IPS-15b (cell line): ENCODE results near the gene SUCLG2.

Experiments
- H3K27me3 ChIP-seq: one replicate; pipeline ENCODE4 v1.6.1; 2013; ENCODE audit warnings: low read length; ENCODE audit not compliant: control insufficient read depth, insufficient read depth
- H3K36me3 ChIP-seq: one replicate; pipeline ENCODE4 v1.6.1; 2013; ENCODE audit warnings: low read length; ENCODE audit not compliant: control insufficient read depth, insufficient read depth
- H3K4me1 ChIP-seq: one replicate; pipeline ENCODE4 v1.6.1; 2013; ENCODE audit warnings: mild to moderate bottlenecking, low read length; ENCODE audit not compliant: control insufficient read depth, insufficient read depth
- H3K4me3 ChIP-seq: one replicate; pipeline ENCODE4 v1.5.1; 2013; ENCODE audit warnings: low read depth, low read length
- H3K9ac ChIP-seq: one replicate; pipeline ENCODE4 v1.6.1; 2013; ENCODE audit warnings: low read depth, mild to moderate bottlenecking, low read length
- H3K9me3 ChIP-seq: one replicate; pipeline ENCODE4 v1.6.1; 2013; ENCODE audit warnings: mild to moderate bottlenecking, low read length; ENCODE audit not compliant: control insufficient read depth, insufficient read depth

SUCLG2 gene

GRCh38 chr3:67648229-67648628 is 6.2 kb downstream of the SUCLG2 start:
- no peaks in the 10 kb centered on the region for H3K27me3 ChIP-seq
- H3K4me1 ChIP-seq, result peaks cover 7% of the 10 kb centered on the region
- H3K9me3 ChIP-seq, result no peaks in the 10 kb centered on the region
- H3K4me3 ChIP-seq, result no peak overlapping the region
- H3K9ac ChIP-seq, result no peak overlapping the region
- no peaks in the 10 kb centered on the region for H3K36me3 ChIP-seq

DNA sequence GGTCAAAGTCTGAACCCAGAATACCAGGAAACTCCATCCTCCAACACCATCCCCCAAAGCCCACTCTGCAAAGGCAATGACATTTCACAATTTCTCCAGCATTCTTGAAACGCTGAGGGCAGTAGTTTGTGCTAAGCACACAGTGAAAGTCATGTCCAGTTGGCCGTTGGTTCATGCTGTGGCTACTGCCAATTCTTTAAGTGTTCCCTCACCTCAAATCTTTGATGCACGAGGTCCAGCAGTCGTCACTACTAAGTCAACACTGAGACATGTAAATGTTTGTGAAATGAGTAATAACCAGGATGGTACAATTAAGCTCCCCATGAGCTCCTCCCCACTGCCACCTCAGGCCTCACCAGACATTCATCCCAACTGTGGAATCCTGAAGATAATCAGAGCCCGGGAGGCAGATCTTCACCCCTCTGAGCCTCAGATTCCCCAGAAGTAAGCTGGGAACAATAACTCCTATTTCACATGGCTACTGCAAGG is 7.0 kb downstream of the SUCLG2 start:
- no peaks in the 10 kb centered on the region for H3K27me3 ChIP-seq
- no peaks in the 10 kb centered on the region for H3K9me3 ChIP-seq
- H3K36me3 ChIP-seq, result no peaks in the 10 kb centered on the region
- no peak overlapping the region for H3K9ac ChIP-seq
- H3K4me3 ChIP-seq, result no peak overlapping the region
- H3K4me1 ChIP-seq, result peaks cover 3% of the 10 kb centered on the region

DNA sequence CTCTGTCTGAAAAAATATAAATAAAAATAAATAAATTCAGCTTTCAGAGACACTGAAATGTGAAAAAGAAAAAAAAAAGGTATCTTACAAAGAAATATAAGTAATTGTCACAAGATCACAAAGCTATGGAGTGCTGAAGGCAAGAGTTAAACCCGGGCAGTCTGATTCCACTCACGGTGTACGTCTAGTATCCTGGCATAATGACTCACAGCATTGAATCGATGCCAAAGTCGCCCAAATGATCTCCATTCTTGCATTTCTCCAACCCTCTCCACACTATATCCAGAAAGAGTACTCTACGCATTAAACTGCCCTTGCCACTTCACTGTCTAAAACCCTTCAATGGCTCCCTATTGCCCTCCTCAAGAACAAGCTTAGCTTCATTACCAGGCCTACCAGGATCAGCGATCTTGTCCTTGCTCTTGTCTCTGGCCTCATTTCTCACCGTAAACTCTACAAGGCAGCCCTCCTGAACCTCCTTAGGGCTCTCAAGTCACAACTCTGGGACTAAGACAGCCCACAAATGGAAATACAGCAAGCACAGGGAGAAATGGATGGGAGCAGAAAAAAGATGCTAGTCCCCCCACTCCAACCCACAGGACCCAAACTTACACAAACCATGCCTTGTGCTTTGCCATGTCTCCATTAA is 7.7 kb downstream of the SUCLG2 start:
- Histone ChIP-seq H3K9me3 (no peaks in the 10 kb centered on the region), H3K36me3 (no peaks in the 10 kb centered on the region), H3K27me3 (no peaks in the 10 kb centered on the region), H3K4me1 (peaks cover 3% of the 10 kb centered on the region), H3K4me3 (no peak overlapping the region), H3K9ac (no peak overlapping the region)

GRCh38 chr3:67644827-67645226 is 9.6 kb downstream of the SUCLG2 start:
- H3K9ac ChIP-seq, result no peak overlapping the region
- peaks cover 3% of the 10 kb centered on the region for H3K4me1 ChIP-seq
- H3K27me3 ChIP-seq, result no peaks in the 10 kb centered on the region
- no peaks in the 10 kb centered on the region for H3K9me3 ChIP-seq
- no peaks in the 10 kb centered on the region for H3K36me3 ChIP-seq
- H3K4me3 ChIP-seq, result no peak overlapping the region

DNA sequence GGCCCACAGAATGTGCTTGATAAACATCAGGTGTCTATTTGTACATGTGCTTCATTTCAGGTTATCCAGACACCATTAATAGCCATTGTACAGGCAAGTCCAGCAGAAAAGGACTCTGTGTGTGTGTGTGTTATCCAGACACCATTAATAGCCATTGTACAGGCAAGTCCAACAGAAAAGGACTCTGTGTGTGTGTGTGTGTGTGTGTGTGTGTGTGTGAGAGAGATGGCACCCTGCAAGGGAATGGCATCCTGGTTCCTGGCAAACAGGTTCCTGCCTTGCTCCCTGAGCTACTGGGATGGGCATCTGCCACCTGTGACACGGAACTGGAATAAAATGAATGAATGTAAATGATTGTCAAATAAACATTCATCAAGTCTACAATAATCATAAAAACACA is 11.7 kb downstream of the SUCLG2 start:
- Histone ChIP-seq H3K4me3 (no peak overlapping the region), H3K36me3 (no peaks in the 10 kb centered on the region), H3K9me3 (no peaks in the 10 kb centered on the region), H3K4me1 (no peaks in the 10 kb centered on the region), H3K27me3 (no peaks in the 10 kb centered on the region), H3K9ac (no peak overlapping the region)

DNA sequence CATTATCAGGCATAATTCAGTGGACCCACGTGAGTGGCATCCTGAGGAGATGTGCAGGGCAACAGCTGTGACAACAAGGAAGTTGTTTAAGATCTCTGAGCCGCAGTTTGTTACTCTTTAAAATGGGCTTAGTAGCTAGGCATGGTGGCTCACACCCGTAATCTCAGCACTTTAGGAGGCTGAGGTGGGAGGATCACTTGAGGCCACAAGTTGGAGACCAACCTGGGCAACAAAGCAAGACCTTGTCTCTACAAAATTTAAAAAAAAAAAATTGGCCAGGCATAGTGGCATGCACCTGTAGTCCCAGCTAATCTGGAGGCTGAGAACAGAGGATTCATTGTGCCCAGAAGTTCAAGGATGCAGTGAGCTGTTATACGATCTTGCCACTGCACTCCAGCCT is 12.2 kb downstream of the SUCLG2 start:
- no peaks in the 10 kb centered on the region for H3K4me1 ChIP-seq
- H3K9me3 ChIP-seq, result no peaks in the 10 kb centered on the region

DNA sequence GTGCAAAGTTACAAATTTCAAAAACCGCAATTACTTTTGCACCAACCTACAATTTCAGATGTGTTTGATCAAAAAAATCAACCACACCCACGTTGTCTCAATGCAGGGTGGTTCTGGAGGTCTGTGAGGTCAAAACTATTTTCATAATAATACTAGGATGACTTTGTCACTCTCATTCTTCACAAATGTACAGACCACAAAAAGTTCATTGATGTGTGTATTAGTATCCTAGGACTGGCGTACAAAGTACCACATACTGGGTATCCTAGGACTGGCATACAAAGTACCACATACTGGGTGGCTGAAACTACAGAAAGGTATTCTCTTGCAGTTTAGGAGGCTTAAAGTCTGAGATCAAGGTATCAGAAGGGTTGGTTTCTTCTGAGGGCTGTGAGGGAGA is 13.0 kb downstream of the SUCLG2 start:
- Histone ChIP-seq H3K4me3 (no peak overlapping the region), H3K36me3 (no peaks in the 10 kb centered on the region), H3K27me3 (no peaks in the 10 kb centered on the region), H3K4me1 (no peaks in the 10 kb centered on the region), H3K9me3 (no peaks in the 10 kb centered on the region), H3K9ac (no peak overlapping the region)

More for the DNA sequence above, 12.2 kb downstream of the SUCLG2 start:
- Histone ChIP-seq H3K9ac (no peak overlapping the region), H3K4me3 (no peak overlapping the region), H3K36me3 (no peaks in the 10 kb centered on the region), H3K27me3 (no peaks in the 10 kb centered on the region)

- no peaks in the 10 kb centered on the region for H3K4me1 ChIP-seq
- no peaks in the 10 kb centered on the region for H3K36me3 ChIP-seq
- no peak overlapping the region for H3K4me3 ChIP-seq
- no peaks in the 10 kb centered on the region for H3K9me3 ChIP-seq
- H3K9ac ChIP-seq, result no peak overlapping the region
- no peaks in the 10 kb centered on the region for H3K27me3 ChIP-seq
Measured at GRCh38 chr3:67640023-67640660, 14.3 kb downstream of the SUCLG2 start.

GRCh38 chr3:67637255-67637900 is 17.0 kb downstream of the SUCLG2 start:
- Histone ChIP-seq H3K27me3 (no peaks in the 10 kb centered on the region), H3K4me1 (no peaks in the 10 kb centered on the region), H3K36me3 (no peaks in the 10 kb centered on the region), H3K9me3 (no peaks in the 10 kb centered on the region), H3K4me3 (no peak overlapping the region), H3K9ac (no peak overlapping the region)

GRCh38 chr3:67635806-67636205 is 18.6 kb downstream of the SUCLG2 start:
- Histone ChIP-seq H3K27me3 (no peaks in the 10 kb centered on the region), H3K9ac (no peak overlapping the region), H3K4me1 (peaks cover under 1% of the 10 kb centered on the region), H3K9me3 (no peaks in the 10 kb centered on the region), H3K36me3 (no peaks in the 10 kb centered on the region), H3K4me3 (no peak overlapping the region)

- no peaks in the 10 kb centered on the region for H3K9me3 ChIP-seq
- no peak overlapping the region for H3K9ac ChIP-seq
- no peaks in the 10 kb centered on the region for H3K36me3 ChIP-seq
- no peaks in the 10 kb centered on the region for H3K27me3 ChIP-seq
- peaks cover 6% of the 10 kb centered on the region for H3K4me1 ChIP-seq
- no peak overlapping the region for H3K4me3 ChIP-seq
Measured at GRCh38 chr3:67635257-67635656, 19.2 kb downstream of the SUCLG2 start.
